HG02763 (cell line): ENCODE measurements around the gene LOC128125822.
"Not testable (repeated sequence)": the region's sequence is repeated elsewhere in the genome, so short reads cannot be mapped to it uniquely, and the experiment has no call there.

Source experiments
- ATAC-seq: cut with Tn5 transposase; IDR thresholded peaks from one replicate; pipeline ENCODE4 v1.9.1; 2021; ENCODE audit warnings: mild to moderate bottlenecking, moderate library complexity; ENCODE audit not compliant: unreplicated experiment

Gene LOC128125822

DNA sequence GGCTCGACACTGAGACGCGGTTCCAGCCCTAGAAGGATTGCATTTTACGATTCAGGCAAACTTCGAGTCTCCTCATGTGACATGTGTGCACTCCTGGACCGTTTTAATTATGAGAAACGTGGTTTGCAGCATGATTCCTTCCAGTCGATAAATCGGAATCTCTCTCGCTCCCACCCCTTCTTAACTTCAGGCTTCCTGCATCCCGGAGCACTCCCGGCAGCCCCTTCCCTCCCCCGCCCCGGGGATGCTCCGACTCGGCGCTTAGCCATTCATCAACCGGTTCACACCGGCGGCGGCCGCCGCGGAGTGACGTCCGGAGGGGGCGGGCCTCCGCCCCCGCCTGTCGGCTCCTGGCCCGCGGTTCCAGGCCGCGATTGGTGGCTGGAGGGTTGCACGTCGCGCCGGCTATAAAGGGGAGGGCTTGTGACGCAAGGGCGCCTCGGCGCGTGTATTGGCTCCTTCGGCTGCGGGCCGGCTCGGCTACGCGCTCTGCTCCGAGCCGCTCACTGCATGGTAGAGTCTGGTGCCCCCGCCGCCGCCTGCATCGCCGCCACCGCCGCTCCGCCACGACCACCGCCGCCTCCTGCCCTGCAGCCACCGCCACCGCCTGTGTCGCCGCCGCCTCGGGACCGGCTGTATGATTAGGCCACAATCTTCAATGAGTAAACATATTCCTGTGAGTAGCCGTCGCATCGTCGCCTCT is at the start of gene LOC128125822, which contains the start of gene PTP4A1:
LOC128125822 (plus strand) TSS at position 437 of the 703 bp plus-strand sequence.
PTP4A1 (plus strand) TSS at position 437 of the 703 bp plus-strand sequence. CDS start 4,401 bp downstream, outside the sequence.
- peak; percentile 87 for ATAC-seq

DNA sequence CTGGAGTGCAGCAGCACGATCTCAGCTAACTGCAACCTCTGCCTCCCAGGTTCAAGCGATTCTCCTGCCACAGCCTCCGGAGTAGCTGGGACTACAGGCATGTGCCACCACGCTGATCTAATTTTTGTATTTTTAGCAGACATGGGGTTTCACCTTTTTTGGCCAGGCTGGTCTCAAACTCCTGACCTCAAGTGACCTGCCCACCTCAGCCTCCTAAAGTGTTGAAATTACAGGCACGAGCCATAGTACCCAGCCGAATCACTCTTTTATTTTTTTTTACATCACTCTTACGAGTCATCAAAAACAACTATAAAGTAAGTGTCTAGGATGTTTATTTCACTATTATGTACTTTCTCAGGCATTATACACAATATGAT is 49.4 kb upstream of the LOC128125822 start:
- ATAC-seq = not testable (repeated sequence)

DNA sequence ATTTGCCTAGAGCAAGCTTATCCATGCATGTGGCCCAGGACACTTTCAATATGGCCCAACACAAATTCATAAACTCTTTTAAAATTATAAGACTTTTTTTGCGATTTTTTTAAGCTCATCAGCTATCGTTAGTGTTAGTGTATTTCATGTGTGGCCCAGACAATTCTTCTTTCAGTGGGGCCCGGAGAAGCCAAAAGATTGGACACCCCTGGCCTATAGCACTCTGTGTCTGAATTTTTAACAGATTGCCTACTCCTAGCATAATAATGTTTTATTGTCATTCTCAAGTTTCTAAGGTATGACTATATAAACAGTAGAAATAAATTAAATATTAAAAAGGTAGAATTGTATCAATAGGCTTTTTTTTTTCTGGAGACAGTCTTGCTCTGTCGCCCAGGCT is 48.6 kb upstream of the LOC128125822 start:
- ATAC-seq = no peak

DNA sequence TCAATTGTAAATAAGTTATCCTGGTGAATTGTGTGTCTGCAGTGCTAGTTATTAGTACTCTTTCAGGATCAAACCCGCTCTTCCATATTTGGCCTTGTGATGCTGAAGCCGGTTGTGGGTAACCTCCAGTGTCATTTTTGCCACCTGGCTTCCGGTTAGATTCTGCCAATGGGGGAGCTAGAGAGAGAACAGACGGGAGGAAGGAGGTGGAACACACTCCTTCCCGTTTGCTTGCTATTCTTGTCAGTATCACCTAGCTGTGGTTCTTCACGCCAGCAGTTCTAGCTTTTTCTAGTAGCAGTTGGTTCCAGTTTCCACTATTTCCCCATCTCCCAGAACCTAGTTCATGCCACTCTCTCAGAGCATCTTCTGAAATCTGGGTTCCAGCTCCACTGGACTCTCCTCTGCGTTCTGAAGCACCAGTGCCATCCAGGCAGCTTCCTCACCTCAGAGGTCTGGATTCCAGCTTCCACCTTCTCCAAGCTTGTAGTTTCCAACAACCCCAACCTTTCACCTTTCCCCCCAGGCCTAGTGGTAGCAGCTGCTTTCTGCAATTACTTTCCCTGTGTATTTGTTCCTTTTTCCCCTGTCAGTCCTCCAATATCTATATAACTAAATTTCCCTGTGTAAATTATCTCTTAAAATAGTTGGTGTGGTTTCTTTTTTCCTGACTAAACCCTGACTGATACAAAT is 46.9 kb upstream of the LOC128125822 start:
- no peak for ATAC-seq

DNA sequence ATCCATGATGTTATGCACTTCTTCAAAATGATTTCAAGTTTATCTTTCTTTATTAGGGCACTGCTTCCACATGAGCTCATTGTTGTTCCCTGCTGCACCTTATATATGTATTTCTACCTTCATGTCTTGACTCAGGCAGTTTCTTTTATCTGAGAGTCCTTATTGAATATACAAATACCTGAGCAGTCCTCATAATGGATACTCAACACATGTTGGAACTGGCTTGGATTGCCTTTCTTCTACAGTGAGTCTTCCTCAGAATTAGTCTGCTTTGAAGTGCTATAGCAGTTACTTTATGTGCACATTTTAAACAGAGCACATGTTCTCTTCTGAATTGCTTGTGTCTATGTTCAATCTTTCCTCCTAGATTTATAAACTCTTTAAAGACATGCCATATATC is 45.3 kb upstream of the LOC128125822 start:
- no peak for ATAC-seq

DNA sequence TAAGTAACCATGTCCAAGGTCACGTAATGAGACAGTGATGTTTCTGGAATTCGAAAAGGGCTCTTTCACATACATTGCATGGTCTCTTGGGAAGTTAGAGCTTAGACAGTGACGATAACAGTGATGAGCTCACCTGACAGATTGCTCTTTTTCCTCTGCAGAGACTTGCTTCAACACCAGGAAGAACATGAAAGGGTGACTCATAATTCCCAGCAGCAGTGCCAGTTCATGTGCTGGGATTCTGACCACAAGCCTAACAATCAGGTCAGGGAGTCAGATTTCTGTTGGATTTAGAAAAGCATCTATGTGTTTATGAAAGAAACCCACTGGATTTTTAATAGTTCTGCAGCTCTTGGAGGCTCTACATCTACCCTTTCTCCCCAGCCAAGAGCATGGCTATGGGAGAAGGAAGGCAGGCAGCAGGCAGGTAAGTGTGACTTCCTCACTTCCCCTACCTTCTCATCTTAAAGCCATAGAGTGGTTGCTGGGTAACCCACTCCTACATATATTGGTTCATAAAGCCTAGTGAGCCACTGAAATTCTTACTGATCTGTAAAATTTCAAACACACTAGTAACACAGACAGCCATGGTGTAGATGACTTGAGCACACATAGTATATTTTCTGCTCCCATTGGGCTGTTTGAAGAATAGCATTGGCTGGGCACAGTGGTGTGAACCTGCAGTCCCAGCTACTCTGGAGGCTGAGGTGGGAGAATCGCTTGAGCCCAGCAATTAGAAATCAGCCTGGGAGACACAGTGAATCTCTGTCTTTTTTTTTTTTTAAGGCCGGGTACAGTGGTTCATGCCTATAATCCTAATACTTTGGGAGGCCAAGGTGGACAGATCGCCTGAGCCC is 44.4 kb upstream of the LOC128125822 start:
- no peak for ATAC-seq

DNA sequence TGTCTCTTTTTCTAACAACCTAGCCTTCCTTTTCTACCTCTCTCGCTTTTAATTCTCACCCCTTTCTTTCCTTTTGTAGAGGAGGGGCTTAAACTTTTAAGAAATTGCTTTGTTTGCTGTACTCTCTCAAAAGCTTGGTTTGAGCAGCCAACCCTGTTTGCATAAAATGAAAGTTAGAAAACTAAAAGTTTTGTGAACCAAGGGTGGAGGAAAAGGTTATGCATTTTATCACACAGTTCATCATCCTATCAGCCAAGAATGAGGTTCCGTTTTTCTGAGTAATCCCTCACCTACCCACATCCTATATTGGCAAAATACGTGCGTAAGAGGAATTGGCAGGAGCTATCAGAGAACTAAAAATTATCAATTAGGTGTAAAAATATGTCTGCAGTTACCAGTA is 42.8 kb upstream of the LOC128125822 start:
- no peak for ATAC-seq

DNA sequence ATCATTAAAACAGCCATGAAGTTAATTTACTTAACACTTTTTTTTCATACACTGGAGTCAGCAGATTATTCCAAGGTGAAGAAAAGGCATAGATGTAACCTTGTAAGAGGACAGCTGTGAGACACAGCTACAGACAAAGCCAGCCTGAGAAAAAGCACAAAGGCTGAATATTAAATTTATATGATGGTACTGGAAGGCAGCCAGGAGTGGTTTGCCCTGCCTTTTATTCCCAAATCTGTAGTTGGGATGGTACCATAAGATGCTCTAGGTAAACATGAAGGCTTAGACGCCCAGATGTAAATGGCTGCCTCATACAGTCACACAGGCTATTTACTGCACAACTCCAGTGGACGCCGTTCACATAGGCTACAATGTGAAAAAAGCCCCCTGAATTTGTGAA is 42.1 kb upstream of the LOC128125822 start:
- no peak for ATAC-seq

DNA sequence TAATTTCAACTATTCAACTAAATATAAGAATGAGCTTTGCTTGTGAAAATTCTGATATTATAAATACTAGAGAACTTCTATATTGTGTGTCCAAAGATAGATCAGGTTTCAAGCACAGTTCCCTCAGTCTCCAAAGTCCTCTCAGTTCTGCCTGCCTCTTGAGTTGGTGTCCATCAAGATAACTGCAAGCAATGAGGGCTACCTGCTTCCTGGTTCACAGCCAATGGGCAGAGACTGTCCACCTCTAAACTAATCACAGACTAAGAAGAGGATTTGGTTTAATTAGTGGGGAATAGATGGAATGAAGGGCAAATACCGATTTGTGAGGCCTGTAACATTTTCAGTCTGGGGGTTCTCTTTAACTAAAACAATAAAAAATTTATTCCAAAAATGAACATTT is 41.3 kb upstream of the LOC128125822 start:
- ATAC-seq = no peak

DNA sequence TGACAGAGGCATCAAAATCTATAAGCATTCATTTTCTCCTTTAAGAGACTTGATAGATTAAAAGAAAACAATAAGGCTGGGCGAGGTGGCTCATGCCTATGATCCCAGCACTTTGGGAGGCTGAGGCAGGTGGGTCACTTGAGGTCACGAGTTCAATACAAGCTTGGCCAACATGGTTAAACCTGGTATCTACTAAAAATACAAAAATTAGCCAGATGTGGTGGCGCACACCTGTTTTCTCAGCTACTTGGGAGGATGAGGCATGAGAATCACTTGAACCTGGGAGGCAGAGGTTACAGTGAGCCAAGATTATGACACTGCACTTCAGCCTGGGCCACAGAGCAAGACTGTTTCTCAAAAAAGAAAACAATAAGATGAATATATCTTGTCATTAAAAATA is 39.3 kb upstream of the LOC128125822 start:
- no peak for ATAC-seq

DNA sequence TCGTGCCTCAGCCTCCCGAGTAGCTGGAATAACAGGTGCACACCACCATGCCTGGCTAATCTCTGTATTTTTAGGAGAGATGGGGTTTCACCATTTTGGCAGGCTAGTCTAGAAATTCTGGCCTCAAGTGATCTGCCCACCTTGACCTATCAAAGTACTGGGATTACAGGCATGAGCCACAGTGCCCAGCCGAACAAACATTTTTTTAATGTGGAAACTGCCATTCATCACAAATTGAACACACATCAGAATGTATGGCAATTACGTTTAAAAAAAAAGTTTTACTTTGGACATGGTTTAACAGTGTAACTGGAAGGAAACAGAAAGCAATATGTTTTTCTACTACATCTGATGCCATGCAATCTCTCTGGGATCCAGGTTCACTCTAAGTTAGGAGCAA is 38.3 kb upstream of the LOC128125822 start:
- no peak for ATAC-seq

DNA sequence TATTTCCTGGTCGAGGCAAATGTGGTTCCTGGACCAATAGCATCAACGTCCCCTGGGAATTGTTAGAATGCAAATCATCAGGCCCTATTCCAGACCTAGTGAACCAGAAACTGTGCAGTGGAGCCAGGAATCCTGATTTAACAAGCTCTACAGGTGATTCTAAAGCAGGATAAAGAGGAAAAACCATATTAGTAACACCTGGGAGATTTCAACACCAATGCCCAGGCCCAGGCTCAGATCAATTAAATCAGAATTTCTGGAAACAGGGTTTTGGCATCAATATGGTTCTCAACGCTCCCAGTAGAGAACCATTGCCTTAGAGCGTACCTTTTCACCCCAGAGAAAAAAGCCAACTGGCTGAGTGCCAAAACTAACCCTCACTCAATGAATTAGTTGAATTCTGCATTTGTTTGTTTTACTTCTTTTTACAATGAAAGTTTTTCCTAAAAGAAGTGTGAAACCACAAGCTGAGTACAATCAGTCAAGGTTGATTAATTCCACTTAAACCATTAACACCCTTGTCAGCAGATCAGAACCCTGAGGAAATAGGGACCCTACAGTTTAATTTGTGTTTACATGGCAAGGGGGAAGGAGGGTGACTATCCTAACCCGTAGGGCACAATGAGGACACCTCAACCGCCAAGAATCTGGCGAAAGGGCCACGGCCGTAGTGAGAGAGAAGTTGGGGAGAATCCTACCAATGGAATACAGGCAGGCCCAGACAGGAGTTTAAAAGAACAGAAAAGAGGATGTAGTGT is 34.9 kb upstream of the LOC128125822 start:
- peak; percentile 67 for ATAC-seq

DNA sequence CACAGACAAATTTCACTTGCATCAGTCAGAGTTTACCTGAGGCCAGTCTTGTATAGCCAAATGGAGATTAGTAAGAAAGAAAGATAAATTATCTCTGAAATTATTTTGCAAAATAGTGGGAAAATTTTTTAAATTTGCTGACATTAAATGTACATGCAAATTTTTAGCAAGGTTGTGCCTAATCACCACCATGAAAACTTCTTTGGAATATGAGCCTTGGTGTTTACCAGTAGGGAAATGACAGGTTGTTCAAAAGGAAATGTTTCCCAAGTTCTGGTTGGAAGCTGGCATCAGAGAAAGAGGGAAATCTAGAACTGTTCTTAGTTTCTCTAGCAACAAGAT is 34.4 kb upstream of the LOC128125822 start:
- ATAC-seq = no peak

DNA sequence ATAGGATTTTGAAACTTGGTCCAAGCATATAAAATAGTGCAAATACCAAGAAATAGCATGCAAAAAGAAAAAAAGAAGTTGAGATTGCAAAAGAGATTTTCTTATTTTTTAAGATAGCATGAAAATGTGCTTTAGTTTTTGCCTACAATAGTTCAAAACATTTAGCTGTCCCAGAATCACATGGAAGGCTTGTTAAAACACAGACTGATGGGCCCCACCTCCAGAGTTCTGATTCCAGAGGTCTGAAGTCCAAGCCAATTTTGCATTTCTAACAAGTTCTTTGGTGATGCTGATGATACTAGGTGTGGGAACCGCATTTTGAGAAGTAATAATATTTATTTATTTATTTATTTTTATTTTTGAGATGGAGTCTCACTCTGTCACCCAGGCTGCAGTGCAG is 33.7 kb upstream of the LOC128125822 start:
- no peak for ATAC-seq

DNA sequence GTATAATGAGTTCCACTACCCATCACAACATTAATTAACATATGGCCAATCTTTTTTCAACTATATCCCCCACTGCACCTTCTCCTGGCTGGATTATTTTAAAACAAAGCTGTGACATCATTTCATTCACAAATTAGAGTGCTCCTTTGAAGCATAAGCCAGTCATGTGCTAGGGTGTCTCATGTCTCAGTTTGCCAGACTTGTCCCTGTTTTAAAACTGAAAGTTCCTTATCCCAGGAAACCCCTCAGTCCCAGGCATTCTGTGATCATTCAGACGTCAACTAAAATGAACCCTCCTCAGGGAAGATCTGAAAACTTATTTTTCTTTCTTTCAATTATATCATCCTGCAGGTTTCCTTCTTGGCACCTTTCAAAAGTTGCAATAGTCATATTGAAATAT is 29.3 kb upstream of the LOC128125822 start:
- ATAC-seq = no peak

DNA sequence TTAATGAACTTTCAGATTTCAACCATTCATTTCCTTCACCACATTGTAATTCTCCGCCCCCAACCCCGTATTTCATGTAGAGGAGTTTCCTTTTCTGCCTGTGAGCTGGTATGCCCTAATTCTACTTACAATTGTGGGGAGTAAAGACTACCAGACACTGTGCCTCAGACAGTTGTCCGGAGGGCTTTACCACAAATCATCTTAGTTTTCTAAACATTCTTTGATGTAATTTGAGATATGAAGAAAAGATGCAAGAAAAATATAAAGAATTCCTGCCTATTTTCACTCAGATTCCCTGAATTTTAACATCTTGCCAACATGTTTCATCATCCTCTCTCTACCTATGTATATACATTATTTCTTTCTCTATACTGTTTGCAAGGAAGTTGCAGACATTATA is 28.3 kb upstream of the LOC128125822 start:
- no peak for ATAC-seq

DNA sequence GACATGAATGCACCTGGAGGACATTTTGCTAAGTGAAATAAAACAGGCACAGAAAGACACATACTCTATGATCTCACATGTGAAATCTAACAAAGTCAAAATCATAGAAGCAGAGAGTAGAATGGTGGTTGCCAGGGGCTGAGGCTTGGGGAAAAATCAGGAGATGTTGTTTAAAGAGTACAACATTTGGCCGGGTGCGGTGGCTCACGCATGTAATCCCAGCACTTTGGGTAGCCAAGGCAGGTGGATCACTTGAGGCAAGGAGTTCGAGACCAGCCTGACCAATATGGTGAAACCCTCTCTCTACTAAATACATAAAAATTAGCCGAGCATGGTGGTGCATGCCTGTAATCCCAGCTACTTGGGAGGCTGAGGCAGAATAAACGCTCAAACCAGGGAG is 26.0 kb upstream of the LOC128125822 start:
- ATAC-seq = no peak

DNA sequence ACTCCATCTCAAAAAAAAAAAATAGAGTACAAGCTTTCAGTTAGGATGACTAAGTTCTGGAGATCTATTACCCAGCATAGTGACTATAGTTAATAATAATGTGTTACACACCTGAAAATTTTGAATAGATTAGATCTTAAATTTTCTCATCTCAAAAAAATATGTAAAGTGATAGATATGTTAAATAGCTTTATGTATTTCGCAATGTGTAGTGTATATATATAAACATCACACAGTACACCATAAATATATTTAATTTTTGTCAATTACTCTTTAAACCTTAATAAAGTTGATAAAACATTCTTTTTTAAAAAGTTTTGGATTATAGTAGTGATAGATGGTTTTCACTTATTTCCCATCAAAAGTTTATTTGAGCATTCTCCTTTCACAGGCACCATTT is 25.6 kb upstream of the LOC128125822 start:
- ATAC-seq = no peak

DNA sequence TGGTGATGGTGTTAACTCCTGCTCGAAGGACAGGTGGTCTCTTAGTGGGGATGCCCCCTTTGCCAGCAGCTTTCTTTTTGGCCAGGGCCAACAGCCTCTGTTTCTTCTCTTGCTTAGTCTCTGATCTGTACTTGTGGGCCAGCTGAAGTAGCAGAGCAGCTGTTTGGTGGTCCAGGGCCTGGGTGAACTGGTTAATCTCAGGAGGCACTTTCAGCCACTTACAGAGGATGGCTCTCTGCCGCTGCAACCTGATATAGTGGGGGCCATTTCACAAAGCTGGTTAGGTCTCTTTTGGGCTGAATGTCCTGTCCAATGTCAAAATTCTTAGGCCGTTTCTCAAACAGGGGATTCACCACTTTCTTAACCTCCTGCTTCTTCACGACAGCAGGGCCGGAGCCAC is 23.2 kb upstream of the LOC128125822 start:
- no peak for ATAC-seq

DNA sequence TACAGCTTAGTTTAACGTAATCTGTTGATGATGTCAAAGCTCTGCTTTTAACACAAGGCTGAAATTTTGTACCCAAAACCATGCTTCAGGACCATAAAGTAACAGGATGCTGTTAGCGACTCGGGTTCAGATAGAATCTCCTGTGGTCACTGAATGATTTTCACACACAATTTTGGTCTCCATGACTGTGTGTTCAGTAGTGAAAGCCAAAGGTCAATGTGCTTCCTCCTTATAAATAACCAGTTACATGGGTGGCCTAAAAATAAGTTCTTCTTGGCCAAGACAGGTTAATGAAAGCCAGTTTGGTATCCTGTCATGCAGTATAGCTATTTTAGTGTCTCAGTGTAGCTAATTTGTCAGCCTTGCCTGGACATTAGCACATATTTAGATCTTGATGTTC is 19.1 kb upstream of the LOC128125822 start:
- peak; percentile 97 for ATAC-seq

DNA sequence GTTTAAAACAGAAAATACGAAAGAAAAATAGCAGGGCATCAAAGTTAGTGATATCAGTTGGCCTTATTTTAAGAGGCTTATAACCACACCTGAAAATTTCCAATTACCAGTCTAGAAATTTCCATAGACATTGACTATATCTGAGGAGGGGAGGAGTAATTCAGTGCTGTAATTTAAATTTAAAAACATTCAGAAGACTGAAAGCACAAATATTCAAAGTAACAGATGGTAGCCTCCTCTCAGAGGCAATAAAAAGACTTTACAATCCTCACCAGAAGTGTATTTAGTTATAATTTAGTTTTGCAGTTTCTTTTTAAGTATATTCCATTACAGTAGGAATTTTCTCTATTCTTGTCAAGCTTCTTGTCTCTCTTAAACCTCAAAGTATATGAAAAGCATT is 18.4 kb upstream of the LOC128125822 start:
- no peak for ATAC-seq
